CD4-positive, alpha-beta T cell treated with Interferon alpha-2 for 1 hour (primary cell): ENCODE data around the gene PUM2.
"Not testable (repeated sequence)": the region's sequence is repeated elsewhere in the genome, so short reads cannot be mapped to it uniquely, and the experiment has no call there.

Experiments used
- DNase-seq, 2 donors: peaks; one replicate each; pipeline ENCODE4 v3.0.0-alpha.2; 2020 to 2022

PUM2 gene

GRCh38 chr2:20288642-20289340 is 61.9 kb downstream of the PUM2 start:
- no peak for DNase-seq

- DNase-seq = no peak
Observed at GRCh38 chr2:20282916-20283592, 67.6 kb downstream of the PUM2 start.

GRCh38 chr2:20281876-20282275 is 68.8 kb downstream of the PUM2 start:
- no peak for DNase-seq

GRCh38 chr2:20273042-20273441 is 77.6 kb downstream of the PUM2 start:
- DNase-seq = no peak

- not testable (repeated sequence) for DNase-seq
Observed at GRCh38 chr2:20268317-20268716, 82.3 kb downstream of the PUM2 start.

GRCh38 chr2:20267529-20267928 is 83.1 kb downstream of the PUM2 start:
- DNase-seq = no peak

GRCh38 chr2:20264629-20265028 is 86.0 kb downstream of the PUM2 start:
- no peak for DNase-seq

GRCh38 chr2:20257411-20257810 is 93.2 kb downstream of the PUM2 start:
- no peak for DNase-seq

GRCh38 chr2:20254731-20255130 is 95.9 kb downstream of the PUM2 start:
- no peak for DNase-seq

GRCh38 chr2:20250436-20250835 is 100.2 kb downstream of the PUM2 start:
- no peak for DNase-seq

GRCh38 chr2:20249170-20249569 is 101.5 kb downstream of the PUM2 start:
- no peak for DNase-seq

- no peak for DNase-seq
Observed at GRCh38 chr2:20247084-20247483, 103.6 kb downstream of the PUM2 start.

- not testable (repeated sequence) for DNase-seq
Observed at GRCh38 chr2:20243637-20244036, 107.0 kb downstream of the PUM2 start.

- DNase-seq = no peak
Observed at GRCh38 chr2:20242727-20243377, 107.8 kb downstream of the PUM2 start.

- DNase-seq = peak in 1 of 2 donors; percentile 13
Observed at GRCh38 chr2:20241973-20242726, 108.5 kb downstream of the PUM2 start.

GRCh38 chr2:20240291-20240690 is 110.4 kb downstream of the PUM2 start:
- not testable (repeated sequence) for DNase-seq

GRCh38 chr2:20236496-20236895 is 114.1 kb downstream of the PUM2 start:
- no peak for DNase-seq

- DNase-seq = no peak
Observed at GRCh38 chr2:20235655-20236305, 114.9 kb downstream of the PUM2 start.

GRCh38 chr2:20234597-20234996 is 116.0 kb downstream of the PUM2 start:
- DNase-seq = not testable (repeated sequence)

- DNase-seq = no peak
Observed at GRCh38 chr2:20232837-20233207, 117.8 kb downstream of the PUM2 start.

GRCh38 chr2:20231598-20232026 is 119.0 kb downstream of the PUM2 start:
- no peak for DNase-seq

GRCh38 chr2:20231159-20231558 is 119.5 kb downstream of the PUM2 start:
- no peak for DNase-seq

GRCh38 chr2:20230114-20230425 is 120.6 kb downstream of the PUM2 start:
- no peak for DNase-seq
